ENCODE data around the gene MATN4. TPM values are rescaled to one million over a fixed set of nuclear protein-coding genes. Genes with fewer than 3 reads are reported as not detected.

Gene MATN4
- total and polyA plus RNA-seq, 2 of the 13 experiments (the other 11 are each of a cell fraction or from before 2014, with no cell fraction given), result not detected

DNA sequence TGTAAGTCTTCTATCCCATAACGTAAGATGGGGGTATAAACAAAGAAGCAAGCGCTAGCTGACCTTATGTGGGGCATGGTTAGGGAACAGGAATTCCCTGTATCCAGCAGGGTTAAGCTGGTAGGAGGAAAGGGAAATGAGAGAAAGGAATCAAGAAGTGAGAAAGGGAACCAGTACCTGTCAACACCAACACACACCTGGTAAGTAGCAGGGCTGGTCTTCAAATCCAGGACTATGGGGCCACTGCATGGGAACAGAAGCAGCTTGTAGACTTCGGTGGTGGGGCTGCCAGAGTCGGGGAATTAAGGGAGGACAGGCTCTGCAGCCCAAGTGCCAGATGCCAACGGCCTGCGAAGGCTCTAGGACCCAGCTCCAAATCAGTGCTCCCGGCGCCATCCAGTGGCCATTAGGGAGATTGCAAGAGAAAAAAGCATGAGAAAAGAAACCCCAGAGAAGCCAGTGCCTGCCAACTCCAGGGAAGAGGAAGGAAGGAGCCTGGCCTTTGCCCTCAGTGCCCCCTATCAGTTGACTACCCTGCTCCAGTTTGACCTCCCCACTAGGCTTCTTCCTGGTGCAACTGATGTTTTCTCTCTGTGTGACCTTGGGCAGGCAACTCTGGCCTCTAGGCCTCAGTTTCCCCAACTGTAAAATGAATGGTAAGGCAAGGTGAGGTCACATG lies 17.3 kb downstream of the MATN4 start (continued):
- TF ChIP-seq, protein P1, sequence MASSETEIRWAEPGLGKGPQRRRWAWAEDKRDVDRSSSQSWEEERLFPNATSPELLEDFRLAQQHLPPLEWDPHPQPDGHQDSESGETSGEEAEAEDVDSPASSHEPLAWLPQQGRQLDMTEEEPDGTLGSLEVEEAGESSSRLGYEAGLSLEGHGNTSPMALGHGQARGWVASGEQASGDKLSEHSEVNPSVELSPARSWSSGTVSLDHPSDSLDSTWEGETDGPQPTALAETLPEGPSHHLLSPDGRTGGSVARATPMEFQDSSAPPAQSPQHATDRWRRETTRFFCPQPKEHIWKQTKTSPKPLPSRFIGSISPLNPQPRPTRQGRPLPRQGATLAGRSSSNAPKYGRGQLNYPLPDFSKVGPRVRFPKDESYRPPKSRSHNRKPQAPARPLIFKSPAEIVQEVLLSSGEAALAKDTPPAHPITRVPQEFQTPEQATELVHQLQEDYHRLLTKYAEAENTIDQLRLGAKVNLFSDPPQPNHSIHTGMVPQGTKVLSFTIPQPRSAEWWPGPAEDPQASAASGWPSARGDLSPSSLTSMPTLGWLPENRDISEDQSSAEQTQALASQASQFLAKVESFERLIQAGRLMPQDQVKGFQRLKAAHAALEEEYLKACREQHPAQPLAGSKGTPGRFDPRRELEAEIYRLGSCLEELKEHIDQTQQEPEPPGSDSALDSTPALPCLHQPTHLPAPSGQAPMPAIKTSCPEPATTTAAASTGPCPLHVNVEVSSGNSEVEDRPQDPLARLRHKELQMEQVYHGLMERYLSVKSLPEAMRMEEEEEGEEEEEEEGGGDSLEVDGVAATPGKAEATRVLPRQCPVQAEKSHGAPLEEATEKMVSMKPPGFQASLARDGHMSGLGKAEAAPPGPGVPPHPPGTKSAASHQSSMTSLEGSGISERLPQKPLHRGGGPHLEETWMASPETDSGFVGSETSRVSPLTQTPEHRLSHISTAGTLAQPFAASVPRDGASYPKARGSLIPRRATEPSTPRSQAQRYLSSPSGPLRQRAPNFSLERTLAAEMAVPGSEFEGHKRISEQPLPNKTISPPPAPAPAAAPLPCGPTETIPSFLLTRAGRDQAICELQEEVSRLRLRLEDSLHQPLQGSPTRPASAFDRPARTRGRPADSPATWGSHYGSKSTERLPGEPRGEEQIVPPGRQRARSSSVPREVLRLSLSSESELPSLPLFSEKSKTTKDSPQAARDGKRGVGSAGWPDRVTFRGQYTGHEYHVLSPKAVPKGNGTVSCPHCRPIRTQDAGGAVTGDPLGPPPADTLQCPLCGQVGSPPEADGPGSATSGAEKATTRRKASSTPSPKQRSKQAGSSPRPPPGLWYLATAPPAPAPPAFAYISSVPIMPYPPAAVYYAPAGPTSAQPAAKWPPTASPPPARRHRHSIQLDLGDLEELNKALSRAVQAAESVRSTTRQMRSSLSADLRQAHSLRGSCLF (CRISPR knock-in tag; IDR thresholded peaks at IDR 0.05; ENCODE audit: borderline replicate concordance), result no peak
- no peak for TF ChIP-seq ZNF33A (CRISPR knock-in tag; IDR thresholded peaks at IDR 0.05; ENCODE audit: borderline replicate concordance)
- TF ChIP-seq NR2F6 (IDR thresholded peaks at IDR 0.05), result 0 out of 2 replicates have a peak, but pooled peaks have one; percentile 24
- no peak for TF ChIP-seq NR2F6 (CRISPR knock-in tag; IDR thresholded peaks at IDR 0.05)
- peak; percentile 21; the same call in 1 of the 2 replicates for TF ChIP-seq ZNF891 (CRISPR knock-in tag; IDR thresholded peaks at IDR 0.05)
- peak; percentile 83 for TF ChIP-seq STAG1 (CRISPR knock-in tag; IDR thresholded peaks at IDR 0.05)
- TF ChIP-seq ZNF672 (CRISPR knock-in tag; IDR thresholded peaks at IDR 0.05), result no peak
- TF ChIP-seq, protein P2, sequence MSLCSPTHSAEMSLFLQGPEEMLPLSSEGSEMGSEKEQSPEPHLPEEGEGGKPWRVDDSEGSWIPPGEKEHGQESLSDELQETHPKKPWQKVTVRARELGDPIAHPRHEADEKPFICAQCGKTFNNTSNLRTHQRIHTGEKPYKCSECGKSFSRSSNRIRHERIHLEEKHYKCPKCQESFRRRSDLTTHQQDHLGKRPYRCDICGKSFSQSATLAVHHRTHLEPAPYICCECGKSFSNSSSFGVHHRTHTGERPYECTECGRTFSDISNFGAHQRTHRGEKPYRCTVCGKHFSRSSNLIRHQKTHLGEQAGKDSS (CRISPR knock-in tag; IDR thresholded peaks at IDR 0.05; ENCODE audit: borderline replicate concordance, low read depth), result no peak
- 0 out of 2 replicates have a peak, but pooled peaks have one; percentile 34 for TF ChIP-seq KLF13 (CRISPR knock-in tag; IDR thresholded peaks at IDR 0.05)
- TF ChIP-seq NR2F2 (IDR thresholded peaks at IDR 0.05; ENCODE audit: borderline replicate concordance, low read depth), result no peak
- TF ChIP-seq ETV6 (CRISPR knock-in tag; conservative IDR thresholded peaks at IDR 0.05), result 0 out of 2 replicates have a peak, but pooled peaks have one; percentile 56
- peak; percentile 52; the same call in 1 of the 2 replicates for TF ChIP-seq FOXK1 (CRISPR knock-in tag; IDR thresholded peaks at IDR 0.05; ENCODE audit: borderline replicate concordance, low read depth)
- TF ChIP-seq, protein P3, sequence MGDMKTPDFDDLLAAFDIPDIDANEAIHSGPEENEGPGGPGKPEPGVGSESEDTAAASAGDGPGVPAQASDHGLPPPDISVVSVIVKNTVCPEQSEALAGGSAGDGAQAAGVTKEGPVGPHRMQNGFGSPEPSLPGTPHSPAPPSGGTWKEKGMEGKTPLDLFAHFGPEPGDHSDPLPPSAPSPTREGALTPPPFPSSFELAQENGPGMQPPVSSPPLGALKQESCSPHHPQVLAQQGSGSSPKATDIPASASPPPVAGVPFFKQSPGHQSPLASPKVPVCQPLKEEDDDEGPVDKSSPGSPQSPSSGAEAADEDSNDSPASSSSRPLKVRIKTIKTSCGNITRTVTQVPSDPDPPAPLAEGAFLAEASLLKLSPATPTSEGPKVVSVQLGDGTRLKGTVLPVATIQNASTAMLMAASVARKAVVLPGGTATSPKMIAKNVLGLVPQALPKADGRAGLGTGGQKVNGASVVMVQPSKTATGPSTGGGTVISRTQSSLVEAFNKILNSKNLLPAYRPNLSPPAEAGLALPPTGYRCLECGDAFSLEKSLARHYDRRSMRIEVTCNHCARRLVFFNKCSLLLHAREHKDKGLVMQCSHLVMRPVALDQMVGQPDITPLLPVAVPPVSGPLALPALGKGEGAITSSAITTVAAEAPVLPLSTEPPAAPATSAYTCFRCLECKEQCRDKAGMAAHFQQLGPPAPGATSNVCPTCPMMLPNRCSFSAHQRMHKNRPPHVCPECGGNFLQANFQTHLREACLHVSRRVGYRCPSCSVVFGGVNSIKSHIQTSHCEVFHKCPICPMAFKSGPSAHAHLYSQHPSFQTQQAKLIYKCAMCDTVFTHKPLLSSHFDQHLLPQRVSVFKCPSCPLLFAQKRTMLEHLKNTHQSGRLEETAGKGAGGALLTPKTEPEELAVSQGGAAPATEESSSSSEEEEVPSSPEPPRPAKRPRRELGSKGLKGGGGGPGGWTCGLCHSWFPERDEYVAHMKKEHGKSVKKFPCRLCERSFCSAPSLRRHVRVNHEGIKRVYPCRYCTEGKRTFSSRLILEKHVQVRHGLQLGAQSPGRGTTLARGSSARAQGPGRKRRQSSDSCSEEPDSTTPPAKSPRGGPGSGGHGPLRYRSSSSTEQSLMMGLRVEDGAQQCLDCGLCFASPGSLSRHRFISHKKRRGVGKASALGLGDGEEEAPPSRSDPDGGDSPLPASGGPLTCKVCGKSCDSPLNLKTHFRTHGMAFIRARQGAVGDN (CRISPR knock-in tag; IDR thresholded peaks at IDR 0.05), result peak; percentile 28
- TF ChIP-seq ZNF598 (CRISPR knock-in tag; IDR thresholded peaks at IDR 0.05; ENCODE audit: borderline replicate concordance), result peak; percentile 37; the same call in 1 of the 2 replicates
- TF ChIP-seq HDAC1 (CRISPR knock-in tag; IDR thresholded peaks at IDR 0.05), result 0 out of 2 replicates have a peak, but pooled peaks have one; percentile 11
- peak; percentile 98 for TF ChIP-seq XRCC5 (optimal IDR thresholded peaks at IDR 0.05; ENCODE audit: low read length)
- TF ChIP-seq, protein P4, sequence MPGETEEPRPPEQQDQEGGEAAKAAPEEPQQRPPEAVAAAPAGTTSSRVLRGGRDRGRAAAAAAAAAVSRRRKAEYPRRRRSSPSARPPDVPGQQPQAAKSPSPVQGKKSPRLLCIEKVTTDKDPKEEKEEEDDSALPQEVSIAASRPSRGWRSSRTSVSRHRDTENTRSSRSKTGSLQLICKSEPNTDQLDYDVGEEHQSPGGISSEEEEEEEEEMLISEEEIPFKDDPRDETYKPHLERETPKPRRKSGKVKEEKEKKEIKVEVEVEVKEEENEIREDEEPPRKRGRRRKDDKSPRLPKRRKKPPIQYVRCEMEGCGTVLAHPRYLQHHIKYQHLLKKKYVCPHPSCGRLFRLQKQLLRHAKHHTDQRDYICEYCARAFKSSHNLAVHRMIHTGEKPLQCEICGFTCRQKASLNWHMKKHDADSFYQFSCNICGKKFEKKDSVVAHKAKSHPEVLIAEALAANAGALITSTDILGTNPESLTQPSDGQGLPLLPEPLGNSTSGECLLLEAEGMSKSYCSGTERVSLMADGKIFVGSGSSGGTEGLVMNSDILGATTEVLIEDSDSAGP (CRISPR knock-in tag; IDR thresholded peaks at IDR 0.05; ENCODE audit: borderline replicate concordance), result peak; percentile 20; the same call in 1 of the 2 replicates
- TF ChIP-seq KDM2A (CRISPR knock-in tag; IDR thresholded peaks at IDR 0.05; ENCODE audit: borderline replicate concordance, low read depth), result peak; percentile 74
